ENCODE results near the gene RRP8. TPM values are rescaled to one million over a fixed set of nuclear protein-coding genes. Genes with fewer than 3 reads are reported as not detected.
A peak's percentile ranks its signal among the peaks of the same experiment; 100 is the strongest.

RRP8 gene
- total RNA-seq, 1 experiment from 2014 or later = 16.0 TPM

GRCh38 chr11:6568191-6568918, 35.1 kb downstream of the RRP8 start:
- no peaks in the 10 kb centered on the region for H3K23me2 ChIP-seq (ENCODE audit: insufficient read length, low read depth, low read length, poor library complexity, severe bottlenecking)
- H3K18ac ChIP-seq (ENCODE audit: insufficient read length, low read depth, low read length) = no peak overlapping the region
- Mint-ChIP-seq H3K4me3 (no peak overlapping the region), H3K27me3 (ENCODE audit: low read depth) (no peaks in the 10 kb centered on the region), H3K9me3 (no peaks in the 10 kb centered on the region; a peak in 2 of 5 replicates), H3K27ac (peak overlapping the region in 1 of 3 experiments; percentile 69; a peak in 1 of 7 replicates), H3K36me3 (ENCODE audit: insufficient read depth in 1 of 3, low read depth in 3 of 3) (no peaks in the 10 kb centered on the region; a peak in 2 of 7 replicates), H3K4me1 (peaks cover 24 to 25% of the 10 kb centered on the region in 2 experiments)
- TF ChIP-seq CTCF (conservative IDR thresholded peaks at IDR 0.05) = peak; percentile 61
- DNase-seq = peak; percentile 73
- H3K56ac ChIP-seq (ENCODE audit: insufficient read length, low read depth, low read length) = no peak overlapping the region
- no peak overlapping the region for H3K4me2 ChIP-seq (ENCODE audit: insufficient read depth, insufficient read length, low read length)
- no peak overlapping the region for H2AK5ac ChIP-seq (ENCODE audit: insufficient read length, low read length)
- H2BK20ac ChIP-seq (ENCODE audit: low read depth, low read length, poor library complexity, severe bottlenecking) = no peak overlapping the region
- no peaks in the 10 kb centered on the region for H3K9me3 ChIP-seq (ENCODE audit: control insufficient read depth, low read depth, low read length)
- H3K79me2 ChIP-seq (ENCODE audit: insufficient read depth, low read length) = no peaks in the 10 kb centered on the region
- no peaks in the 10 kb centered on the region for H3K79me1 ChIP-seq (ENCODE audit: insufficient read depth, low read depth, low read length, poor library complexity, severe bottlenecking)
- H3K27me3 ChIP-seq (ENCODE audit: insufficient read depth, low read length) = no peaks in the 10 kb centered on the region
- no peak overlapping the region for H4K8ac ChIP-seq (replicated peaks; ENCODE audit: insufficient read length, low read depth, low read length)
- no peak overlapping the region for H3K27ac ChIP-seq (ENCODE audit: insufficient read length, low read depth, low read length)
- no peak overlapping the region for H2AFZ ChIP-seq (ENCODE audit: low read length)
- no peak overlapping the region for H2BK12ac ChIP-seq (ENCODE audit: insufficient read length, low read depth, low read length)
- H2BK15ac ChIP-seq (ENCODE audit: low read depth, low read length) = no peak overlapping the region
- no peak overlapping the region for H3K23ac ChIP-seq (ENCODE audit: insufficient read length, low read depth, low read length)
- no peak overlapping the region for H3K9ac ChIP-seq (ENCODE audit: extremely low read depth, insufficient read length, low read length)
- H4K20me1 ChIP-seq (ENCODE audit: control insufficient read depth, insufficient read depth, insufficient read length) = no peaks in the 10 kb centered on the region
- no peak overlapping the region; the same call in 1 of the 2 replicates for H3K14ac ChIP-seq (ENCODE audit: insufficient read depth, low read length)
- no peak overlapping the region for H4K5ac ChIP-seq (ENCODE audit: insufficient read length, low read depth, low read length)
- no peak overlapping the region for H2BK120ac ChIP-seq (ENCODE audit: low read depth, low read length, poor library complexity, severe bottlenecking)
- WGBS (ENCODE audit: extremely low coverage, insufficient read length, low lambda C conversion rate) = no CpG with 5 or more reads among the region's 4 CpGs
- no peak overlapping the region for H3T11ph ChIP-seq (ENCODE audit: low read length)
- H3K4ac ChIP-seq (ENCODE audit: low read depth, low read length) = no peak overlapping the region
- no peak overlapping the region for H4K91ac ChIP-seq (ENCODE audit: insufficient read length, low read depth, low read length)
- no peak overlapping the region for H2BK5ac ChIP-seq (ENCODE audit: insufficient read length, low read length)
- H3K4me1 ChIP-seq (ENCODE audit: insufficient read depth, low read length) = peaks cover 6% of the 10 kb centered on the region; the same call in 1 of the 2 replicates
